Keratinocyte (primary cell): ENCODE measurements around the gene LPCAT1.

Experiments used
- EZH2 ChIP-seq: IDR thresholded peaks from one replicate; pipeline ENCODE4 v1.6.1; 2012; ENCODE audit warnings: inconsistent platforms, mild to moderate bottlenecking, low read length, moderate library complexity
- TF ChIP-seq, protein P1 (sequence below), 3 experiments: IDR thresholded peaks in 1 of 3; conservative IDR thresholded peaks in 1 of 3; optimal IDR thresholded peaks in 1 of 3; 2 replicates in 2 of 3; 3 replicates in 1 of 3; pipeline versions ENCODE3 to v1.5.1; 2011; ENCODE audit warnings: low read length in 3 of 3, mild to moderate bottlenecking in 3 of 3, moderate library complexity in 2 of 3, control low read depth in 1 of 3, inconsistent platforms in 1 of 3; ENCODE audit not compliant: insufficient read depth in 2 of 3; ENCODE audit errors: extremely low read depth in 1 of 3

GRCh38 chr5:1563051-1563461 lies 39.3 kb upstream of the LPCAT1 start:
- TF ChIP-seq, protein P1, sequence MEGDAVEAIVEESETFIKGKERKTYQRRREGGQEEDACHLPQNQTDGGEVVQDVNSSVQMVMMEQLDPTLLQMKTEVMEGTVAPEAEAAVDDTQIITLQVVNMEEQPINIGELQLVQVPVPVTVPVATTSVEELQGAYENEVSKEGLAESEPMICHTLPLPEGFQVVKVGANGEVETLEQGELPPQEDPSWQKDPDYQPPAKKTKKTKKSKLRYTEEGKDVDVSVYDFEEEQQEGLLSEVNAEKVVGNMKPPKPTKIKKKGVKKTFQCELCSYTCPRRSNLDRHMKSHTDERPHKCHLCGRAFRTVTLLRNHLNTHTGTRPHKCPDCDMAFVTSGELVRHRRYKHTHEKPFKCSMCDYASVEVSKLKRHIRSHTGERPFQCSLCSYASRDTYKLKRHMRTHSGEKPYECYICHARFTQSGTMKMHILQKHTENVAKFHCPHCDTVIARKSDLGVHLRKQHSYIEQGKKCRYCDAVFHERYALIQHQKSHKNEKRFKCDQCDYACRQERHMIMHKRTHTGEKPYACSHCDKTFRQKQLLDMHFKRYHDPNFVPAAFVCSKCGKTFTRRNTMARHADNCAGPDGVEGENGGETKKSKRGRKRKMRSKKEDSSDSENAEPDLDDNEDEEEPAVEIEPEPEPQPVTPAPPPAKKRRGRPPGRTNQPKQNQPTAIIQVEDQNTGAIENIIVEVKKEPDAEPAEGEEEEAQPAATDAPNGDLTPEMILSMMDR (optimal IDR thresholded peaks at IDR 0.05 in 1 of 3, IDR thresholded peaks at IDR 0.05 in 1 of 3, conservative IDR thresholded peaks at IDR 0.05 in 1 of 3; ENCODE audit: extremely low read depth in 1 of 3, insufficient read depth in 2 of 3, low read length in 3 of 3) = no peak
- no peak for TF ChIP-seq EZH2
